HG03060 (cell line): ENCODE measurements around the gene CREG1.

Experiments
- ATAC-seq: cut with Tn5 transposase; IDR thresholded peaks from one replicate; pipeline ENCODE4 v1.9.1; 2021; ENCODE audit warnings: low read depth, moderate number of reproducible peaks; ENCODE audit not compliant: unreplicated experiment

The CREG1 gene

DNA sequence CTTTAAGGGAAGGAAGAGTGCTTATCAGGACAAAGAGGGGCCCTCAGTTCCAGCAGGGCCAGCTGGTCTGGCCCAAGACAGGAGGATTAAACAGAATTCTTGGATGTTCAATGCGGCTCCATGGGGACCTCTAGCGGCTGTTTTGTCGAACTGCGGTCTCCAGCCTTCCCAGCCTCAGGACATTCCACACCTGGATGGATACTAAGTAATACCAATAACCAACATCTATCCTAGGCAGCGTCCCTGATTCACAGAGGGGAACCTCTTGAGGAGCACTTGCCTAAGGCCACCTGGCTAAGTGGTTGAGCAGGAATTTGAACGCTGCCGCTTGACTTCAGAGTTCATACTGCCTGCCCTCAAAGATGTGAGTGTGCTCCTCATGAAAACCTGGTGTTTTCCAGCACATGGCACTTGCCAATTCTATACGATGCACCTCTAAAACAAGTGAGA is 19.7 kb downstream of the CREG1 start:
- ATAC-seq, result no peak

DNA sequence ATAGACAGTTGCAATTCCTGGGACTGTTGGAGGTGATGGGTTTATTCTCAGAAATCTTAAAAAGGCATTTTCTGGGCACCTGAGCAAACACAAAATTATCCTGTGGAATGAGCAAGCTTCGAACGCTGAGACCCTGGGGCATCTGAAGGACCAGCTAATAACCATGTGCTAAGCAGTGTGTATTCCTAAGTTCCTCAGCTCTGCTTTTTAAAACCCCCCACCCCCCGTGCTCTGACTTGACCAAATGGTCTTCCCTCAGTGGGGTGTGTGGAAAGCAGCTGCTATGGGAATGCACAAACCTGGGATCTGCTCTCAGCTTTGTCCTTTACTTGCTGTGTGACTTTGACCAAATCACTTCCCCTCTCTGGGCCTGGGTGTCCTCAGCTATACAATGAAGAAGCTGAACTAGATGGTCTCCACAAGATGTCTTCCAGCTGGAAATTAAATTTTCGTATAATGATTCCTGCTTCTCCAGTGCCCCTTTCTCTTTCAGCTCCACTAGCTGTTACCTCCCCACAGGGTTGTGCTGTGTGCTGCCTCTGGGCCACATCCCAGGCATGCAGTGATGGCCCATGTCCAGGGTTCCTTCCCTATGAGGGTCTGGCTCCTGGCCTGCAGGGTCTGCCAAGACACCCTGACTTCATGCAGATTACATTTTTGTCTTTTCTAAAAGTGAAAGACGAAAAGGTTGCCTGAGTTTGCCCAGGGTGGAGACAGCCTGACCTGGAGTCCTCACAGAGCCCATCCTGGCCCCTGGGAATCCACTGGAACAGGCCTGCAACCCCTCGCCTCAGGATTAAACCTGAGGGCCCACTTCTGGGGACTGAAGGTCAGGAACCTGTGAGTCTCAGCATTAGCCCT is 20.4 kb downstream of the CREG1 start:
- no peak for ATAC-seq

- no peak for ATAC-seq
Measured at GRCh38 chr1:167532375-167532774, 21.2 kb downstream of the CREG1 start.

DNA sequence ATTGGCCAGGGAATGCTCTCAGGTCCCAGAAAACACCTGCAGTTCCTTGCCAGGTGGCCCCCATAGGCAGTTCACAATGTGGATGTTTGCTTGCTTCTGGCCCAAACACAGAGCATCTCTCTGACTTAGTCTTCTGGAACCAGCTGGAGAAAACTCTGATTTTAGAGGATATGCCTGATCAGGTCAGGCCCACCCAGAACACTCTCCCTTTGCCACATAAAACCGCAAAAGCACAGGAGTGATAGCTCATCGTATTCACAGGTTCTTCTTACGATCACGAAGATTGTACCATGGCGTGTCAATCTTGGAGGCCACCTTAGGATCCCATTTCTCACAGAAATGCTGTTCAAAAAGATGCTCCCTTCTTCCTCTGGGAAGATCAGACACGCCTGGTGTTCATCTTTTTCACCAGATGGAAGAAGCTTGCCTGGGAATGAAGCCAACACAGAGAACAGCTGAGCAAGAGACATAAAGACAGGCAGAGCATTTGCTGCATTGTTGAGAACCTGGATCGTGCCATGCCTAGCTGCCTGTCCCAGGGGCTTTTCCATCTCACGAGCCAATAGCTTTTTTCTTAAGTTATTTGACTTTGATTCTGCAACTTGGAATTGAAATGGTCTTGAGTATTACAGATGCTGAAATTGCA is 23.6 kb downstream of the CREG1 start:
- ATAC-seq, result no peak

- ATAC-seq, result no peak
Measured at GRCh38 chr1:167528057-167528728, 25.4 kb downstream of the CREG1 start.

GRCh38 chr1:167526667-167527383 is 26.7 kb downstream of the CREG1 start:
- no peak for ATAC-seq

DNA sequence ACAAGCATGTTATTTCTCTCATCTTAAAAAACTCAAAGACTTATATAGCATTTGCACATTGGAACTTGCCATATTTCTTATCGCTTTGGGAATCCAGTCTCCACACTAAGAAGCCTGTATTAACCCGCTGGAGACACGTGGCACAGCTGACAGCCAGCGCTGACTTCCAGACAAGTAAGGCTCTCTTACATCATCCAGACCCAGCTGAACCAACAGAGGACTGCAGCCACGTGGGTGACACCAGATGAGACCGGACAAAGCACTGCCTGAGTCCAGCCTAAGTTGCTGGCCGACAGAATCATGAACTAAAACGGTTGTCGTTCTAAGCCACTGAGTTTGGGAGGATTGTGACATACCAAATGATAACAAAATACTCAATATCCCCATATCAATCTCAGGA is 28.9 kb downstream of the CREG1 start:
- no peak for ATAC-seq

DNA sequence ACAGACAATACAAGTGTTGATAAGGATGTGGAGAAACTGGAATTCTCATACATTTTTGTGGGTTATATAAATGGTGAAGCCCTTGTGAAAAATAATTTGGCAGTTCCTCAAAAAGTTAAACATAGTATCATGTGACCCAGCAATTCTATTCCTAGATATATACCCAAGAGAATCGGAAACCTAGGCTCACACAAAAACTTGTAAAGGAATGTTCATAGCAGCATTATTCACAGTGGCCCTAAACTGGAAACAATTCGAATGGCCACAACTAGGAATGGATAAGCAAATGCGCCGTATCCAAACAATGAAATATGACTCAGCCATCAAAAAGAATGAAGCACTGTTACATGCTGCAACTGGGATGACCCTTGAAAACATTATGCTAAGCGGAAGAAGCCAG is 31.3 kb downstream of the CREG1 start:
- ATAC-seq, result no peak

DNA sequence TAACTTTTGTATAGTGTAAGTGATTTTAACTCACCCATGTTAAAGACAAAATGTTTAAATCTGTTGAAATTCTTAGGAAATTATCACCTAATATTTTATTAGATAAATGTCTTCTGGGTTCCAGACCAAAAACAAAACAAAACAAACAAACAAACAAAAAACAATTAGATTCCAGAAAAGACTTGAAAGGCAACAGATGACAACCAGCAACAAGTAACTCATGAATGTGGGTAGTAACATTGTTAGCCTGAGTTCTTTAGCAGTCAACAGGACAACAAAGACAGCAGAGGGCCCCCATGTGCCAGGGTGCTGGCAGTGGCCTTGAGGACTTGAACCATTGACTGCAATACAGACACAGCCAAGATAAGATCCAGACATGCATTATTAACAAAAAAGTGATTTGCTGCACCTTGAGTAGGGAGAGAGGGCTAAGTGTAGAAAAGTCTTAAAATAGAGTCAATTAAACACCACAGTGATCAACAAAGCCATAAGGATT is 32.8 kb downstream of the CREG1 start:
- no peak for ATAC-seq

DNA sequence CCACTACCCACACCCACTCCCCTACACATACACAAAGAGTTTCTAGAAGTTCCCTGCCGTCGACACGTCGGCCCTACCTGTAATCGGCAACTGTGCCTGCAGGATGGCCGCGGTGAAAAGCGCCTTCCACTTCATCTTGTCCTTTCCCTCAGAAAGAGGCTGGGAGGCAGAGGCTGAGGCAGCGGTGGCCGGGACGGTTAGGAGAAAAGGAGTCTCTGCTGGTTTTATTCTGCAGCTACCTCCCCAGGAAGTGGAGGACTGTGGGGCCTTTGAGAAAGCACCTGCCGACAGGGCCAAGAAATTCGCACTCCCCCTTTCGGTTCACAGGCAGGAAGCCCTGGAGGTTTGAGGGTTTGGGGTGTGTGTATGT is 35.2 kb downstream of the CREG1 start, which contains the start of gene CD247:
Gene CD247 (minus strand): TSS at position 199 of the 370 bp plus-strand sequence. CDS start 64 bp downstream, at position 135.
- ATAC-seq, result no peak

- no peak for ATAC-seq
Measured at GRCh38 chr1:167517535-167518330, 35.8 kb downstream of the CREG1 start.

GRCh38 chr1:167516404-167517388 is 36.9 kb downstream of the CREG1 start:
- no peak for ATAC-seq

GRCh38 chr1:167515893-167516321 is 37.7 kb downstream of the CREG1 start:
- no peak for ATAC-seq

DNA sequence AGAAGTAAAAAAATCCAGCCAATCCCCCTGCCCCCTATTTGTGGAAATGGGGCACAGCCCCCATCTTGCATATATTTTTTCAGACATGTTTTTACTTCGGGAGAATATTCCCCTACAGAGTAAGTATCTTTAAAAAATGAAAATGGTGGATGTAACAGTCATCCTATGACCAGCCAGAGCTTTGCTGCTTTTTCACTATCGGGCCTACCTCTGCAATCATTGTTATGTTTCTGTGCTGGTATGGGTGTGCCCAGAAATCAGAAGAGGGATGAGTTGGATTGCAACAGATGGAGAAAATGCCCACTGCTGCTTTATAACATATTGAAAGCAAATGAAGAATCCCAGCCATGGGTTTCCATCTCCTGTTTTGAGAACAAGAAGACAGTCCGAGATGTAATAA is 38.1 kb downstream of the CREG1 start:
- no peak for ATAC-seq

DNA sequence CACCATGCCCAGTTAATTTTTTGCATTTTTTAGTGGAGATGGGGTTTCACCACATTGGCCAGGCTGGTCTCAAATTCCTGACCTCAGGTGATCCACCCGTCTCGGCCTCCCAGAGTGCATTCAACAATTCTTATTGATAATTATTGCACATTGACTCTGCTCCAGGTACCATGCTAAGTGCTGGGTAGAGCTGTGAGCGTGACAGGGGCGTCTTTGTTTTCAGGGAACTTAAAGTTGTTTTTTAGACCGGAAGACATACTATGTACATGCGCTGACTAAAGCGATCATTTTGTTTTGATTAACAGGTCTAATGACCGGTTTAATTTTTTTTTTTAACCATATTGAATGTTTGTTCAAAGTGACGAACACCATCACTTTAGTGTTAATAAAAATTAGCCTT is 39.3 kb downstream of the CREG1 start:
- no peak for ATAC-seq

- ATAC-seq, result no peak
Measured at GRCh38 chr1:167512046-167512654, 41.4 kb downstream of the CREG1 start.

DNA sequence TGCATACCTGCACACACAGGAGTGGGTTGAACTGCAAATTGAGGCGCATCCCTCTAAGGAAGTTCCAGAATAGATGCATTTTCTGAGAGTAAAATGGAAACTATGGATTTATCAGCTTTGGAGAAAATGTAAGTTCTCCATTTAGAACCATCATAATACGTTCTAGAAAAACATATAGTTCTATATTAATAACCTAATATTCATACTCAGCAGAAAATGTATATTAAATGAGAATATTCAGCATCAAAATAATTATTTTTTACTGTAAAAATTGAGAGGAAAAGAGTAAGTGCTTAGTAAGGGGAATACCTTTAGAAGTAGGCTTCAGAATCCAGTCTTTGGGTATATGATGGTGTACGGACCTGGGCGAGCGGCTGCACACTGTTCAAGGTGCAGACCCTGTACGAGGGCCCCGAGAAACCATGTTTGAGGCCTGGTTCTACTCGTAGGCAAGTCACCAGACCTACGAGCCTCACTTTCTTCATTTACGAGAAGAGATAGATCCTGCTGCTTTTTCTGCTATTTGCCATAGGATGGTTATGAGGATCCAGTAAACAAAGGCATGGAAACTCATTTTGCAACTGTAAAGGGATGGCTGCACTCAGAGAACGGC is 42.1 kb downstream of the CREG1 start:
- no peak for ATAC-seq

DNA sequence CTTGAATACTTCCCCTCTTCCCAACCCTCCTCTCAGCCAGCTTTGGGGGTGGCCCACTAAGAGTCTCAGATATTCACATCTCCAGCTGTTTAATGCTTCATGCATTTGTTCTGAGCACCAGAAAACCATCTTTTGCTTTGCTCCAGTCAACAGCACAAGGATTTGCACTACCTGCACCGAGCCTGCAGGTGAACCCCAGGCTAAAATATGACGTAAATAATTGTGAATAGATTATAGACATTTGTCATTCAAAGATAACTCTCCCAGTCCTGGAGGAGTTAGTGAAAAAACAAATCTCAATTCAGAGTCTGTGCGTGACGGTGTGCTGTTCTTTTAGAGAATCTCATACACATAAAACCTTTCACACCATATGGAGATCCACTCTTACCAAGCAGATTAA is 42.7 kb downstream of the CREG1 start:
- ATAC-seq, result no peak
